Fibroblast of skin of scalp (primary cell): ENCODE measurements around the gene PRKN.

Experiments
- DNase-seq: peaks from one replicate; pipeline ENCODE4 v3.0.0-alpha.2; 2013

Gene PRKN

DNA sequence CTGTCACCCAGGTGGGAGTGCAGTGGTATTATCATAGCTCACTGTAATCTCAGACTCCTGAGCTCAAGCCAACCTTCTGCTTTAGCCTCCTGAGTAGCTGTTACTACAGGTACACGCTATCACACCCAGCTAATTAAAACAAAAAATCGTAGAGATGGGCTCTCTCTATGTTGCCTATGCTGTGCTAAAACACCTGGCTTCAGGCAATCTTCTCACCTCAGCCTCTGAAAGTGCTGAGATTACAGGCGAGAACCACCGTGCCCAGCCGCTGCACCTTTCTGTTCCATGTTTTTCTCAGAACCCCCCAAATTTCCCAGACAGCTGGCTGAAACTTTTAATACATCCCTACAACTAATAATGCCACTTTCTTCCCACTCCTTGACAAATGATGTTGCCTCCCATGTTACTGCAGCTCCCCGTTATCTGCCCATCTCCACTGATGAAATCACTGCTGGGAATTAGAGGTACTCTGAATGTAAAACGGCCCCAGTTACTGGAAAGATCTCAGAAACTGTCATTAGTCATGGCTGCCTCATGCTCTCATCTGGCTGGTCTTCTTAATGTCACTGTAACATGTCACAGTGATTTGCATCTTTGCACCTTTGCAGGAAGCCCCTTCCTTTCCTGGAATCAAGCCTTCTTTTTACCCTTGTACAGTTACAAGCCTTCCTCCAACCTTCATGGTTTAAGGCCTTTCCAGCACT, 697.5 kb downstream of the PRKN start:
- DNase-seq = no peak

DNA sequence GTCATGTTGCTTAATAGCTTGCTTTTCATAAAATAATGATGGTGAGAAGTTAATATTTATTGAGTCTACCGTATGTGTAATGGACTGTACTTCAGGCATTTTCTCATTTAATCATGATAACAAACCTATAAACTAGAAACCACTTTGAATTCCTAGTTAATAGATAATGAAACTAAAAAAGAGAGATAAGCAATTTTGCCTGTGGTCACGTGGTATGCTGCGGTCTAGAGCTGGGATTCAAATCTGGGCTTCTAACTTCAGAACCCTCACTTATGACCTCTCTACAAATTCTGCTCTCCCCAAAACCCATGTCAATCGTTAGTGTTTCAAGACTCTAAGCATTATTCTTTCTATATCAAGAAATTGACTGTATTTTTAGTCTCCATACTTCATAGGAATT, 700.7 kb downstream of the PRKN start:
- no peak for DNase-seq

DNA sequence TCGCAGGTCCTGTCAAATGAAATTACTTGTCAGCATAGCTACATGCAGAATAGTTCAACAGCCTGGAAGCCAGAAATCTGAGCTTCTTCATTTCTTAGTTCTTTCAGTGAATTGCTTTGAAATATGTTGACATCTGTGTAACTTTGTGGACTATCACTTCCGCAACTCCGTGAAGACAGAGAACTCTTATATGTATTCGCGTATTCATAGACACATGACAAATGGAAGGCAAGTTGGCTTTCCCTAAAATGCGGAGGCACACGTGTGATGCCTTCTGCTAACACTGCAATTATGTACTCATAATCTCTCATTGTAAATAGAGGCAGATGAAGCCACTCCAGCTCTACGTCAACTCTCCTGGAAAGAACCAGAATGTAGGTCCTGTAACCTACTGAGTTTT, 701.5 kb downstream of the PRKN start:
- DNase-seq = no peak

DNA sequence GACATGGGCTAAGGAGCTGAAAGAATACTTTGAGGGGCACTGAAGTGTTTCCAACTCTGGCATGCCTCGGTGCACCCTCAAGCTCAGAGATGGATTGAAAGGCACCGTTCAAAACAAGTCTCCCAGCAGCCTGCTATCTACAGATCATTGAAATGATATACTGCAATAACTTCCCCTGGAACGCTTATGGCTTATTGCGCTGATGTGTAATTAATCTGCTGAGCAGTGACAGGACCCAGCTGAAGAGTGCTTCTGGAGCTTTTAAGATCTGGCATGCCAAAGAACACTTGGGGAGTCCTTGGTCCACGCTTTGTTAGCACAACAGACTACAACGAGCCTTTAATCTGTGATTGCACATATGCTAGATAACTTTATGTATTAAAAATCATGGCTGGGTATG, 708.2 kb downstream of the PRKN start:
- no peak for DNase-seq

DNA sequence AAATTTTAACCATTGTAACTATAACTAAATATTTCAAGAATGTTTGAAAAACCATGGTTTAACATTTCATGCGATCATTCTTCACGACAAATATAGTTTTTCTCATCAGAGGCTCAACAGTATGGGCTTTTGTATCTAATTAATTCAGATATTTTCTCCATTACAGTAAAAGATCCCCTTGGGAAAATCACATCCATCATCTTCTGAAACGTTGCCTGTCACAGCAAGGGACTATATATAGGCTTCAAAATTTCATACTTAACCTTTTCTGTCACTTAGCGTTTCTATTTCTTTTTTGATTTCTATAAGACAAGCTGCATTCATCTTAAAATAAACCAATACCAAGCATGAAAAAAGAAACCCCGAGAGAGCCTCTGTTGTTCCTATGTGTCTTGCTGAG, 710.0 kb downstream of the PRKN start:
- DNase-seq = peak; percentile 3

DNA sequence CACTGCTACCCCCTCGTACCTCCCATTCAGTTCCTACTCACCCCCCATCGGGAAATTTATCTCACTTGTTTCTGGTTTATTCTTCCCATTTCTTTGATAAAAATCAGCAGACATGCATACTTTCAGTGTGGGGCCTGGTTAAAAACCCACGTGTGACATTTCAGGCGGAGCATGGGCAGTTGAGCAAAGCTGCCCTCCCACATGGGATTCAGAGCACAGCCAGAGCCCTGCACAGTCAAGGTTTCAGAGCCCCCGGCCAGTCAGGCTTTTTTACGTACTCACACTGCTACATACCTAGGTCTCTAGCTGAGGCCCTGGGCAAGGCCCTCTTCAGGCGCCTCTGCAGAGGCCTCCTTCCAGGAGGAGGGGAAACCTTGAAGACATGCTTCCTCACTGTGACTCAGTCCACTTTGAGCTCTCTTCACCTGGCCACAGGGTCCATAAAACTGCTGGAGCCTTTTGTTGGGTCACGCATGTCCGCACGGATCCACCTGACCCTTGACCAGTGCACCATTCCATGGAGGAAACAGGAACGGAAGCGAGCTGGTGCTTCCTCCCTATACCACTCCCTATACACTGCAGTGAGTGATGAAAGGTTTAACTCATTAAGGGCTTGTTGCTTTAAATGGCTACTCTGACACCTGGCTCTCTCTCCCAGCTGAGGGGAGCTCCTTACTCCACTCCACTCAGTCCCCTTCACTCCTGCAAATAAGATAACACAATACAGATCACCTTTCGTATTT, 713.3 kb downstream of the PRKN start:
- DNase-seq = no peak

DNA sequence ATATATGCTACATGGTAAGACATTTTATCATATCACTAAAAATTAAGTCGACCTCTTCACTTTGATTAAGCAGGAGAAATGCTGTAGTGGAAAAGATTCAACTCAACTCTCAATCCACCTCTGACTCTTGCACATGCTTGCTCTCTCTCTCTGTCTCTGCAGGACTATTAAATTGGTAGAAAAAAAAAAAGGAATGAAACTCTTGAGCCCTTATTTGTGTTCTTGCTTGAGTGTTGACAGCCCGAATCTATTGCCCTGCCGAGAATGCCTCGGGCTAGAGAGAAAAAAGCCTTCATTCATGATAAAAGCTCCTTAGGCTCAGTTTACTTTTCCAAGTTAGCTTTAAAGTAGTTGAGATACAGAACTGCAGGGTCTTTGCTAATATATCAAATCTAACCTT, 722.2 kb downstream of the PRKN start:
- no peak for DNase-seq

DNA sequence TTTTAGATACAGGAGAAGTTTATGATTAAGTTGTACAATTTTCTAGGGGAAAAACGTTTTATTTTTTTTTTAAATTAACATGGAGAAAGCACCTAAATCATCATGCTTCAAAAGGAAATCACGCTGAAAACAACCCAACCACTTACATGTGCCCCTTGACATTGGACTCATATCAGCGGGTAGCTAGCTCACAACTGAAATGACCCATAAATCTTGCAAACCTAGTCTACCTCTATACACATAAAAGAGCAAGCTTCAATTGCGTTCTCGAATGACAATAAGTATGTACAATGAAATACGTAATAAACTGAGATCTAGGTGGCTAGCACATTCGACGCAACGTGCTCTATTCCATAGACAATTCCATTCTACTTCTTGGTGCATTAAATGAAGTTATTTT, 730.8 kb downstream of the PRKN start:
- DNase-seq = no peak

DNA sequence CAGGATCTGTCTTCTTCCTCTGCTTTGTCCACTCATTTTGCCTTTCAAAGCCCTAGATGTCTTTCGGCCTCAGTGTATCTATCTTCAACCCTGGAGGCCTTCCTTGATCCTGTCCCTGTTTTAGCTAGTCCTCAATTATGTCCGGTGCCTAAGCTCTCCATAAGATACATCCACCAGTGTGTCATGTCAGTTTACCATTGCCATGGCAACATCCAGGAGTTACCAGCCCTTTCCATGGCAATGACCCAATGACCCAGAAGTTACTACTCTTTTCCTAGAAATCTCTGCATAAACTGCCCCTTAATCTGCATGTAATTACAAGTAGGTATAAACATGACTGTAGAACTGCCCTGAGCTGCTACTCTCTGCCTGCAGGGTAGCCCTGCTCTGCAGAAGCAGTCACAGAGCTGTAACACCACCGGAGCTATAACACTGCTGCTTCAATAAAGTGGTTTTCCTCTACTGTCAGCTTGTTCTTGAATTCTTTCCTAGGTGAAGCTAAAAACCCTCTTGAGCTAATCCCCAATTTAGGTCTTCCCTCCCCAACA, 741.6 kb downstream of the PRKN start:
- no peak for DNase-seq

DNA sequence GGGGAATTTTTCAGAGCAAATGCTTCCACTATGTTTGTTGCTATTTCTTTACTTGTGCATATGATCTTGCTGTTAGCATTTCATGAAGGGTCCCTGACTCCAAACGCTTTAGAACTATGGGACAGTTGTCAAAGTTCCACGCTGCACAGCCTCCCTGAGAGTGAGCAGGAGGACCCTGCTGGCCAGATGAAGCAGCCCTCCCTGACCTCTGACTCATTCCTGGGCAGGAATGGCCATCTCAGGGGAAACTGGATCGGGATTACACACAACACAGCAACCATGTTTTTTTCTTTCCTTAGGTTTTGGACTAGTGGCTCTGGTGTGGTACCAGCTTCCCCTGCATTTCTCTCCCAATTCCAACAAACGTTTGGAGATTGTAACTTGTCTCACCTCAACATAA, 742.9 kb downstream of the PRKN start:
- no peak for DNase-seq

DNA sequence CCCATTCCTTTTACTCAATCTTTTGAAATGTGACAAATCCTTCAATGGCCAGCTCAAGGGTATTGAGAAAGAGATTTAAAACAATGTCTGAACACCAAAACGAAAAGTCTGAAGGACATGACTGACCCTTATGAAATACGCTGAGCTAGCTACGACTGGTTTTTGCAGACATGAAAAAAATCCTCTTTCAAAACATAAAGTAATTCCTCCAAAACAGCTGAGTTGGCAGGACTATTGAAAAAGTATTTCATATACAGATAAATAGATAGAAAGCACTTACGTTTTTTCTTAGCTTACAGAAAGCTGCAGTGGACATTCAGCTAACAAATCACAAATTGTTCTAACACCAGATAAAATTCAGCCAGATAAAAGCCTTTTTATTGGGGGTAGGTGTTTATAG, 751.0 kb downstream of the PRKN start:
- no peak for DNase-seq

DNA sequence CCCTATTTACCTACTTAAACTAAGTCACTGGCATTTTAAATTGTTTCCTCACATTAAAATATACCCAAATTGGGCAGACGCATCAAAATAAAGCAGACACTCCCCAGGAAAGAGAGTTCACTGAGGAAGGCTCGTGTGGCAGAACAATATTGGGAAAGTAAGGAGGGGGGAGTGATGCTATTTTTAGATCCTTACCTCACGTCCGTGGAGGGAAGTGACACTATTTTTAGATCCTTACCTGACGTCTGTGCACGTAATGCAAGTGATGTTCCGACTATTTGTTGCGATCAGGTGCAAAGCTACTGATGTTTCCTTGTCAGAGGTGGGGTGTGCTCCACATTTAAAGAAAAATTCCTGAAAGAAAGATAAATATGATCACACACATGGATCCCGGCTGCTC, 754.5 kb downstream of the PRKN start:
- DNase-seq = no peak

DNA sequence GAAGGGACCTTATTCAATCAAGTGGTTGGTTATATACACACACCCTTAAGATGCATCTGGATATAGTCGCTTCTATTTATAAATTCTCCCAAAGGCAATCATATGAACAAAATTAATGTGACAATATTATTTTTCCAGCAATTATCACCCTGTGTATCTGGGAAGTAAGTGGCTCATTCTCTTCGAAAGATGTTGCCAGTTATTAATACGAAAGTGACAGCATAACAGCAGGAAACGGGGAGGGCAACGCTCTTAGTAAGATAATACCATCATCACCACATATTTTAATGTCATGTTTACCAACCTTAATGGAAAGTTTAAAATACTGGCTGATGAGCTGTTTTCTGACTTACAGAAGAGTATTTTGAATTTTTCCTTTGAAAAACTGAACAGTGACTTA, 756.5 kb downstream of the PRKN start:
- no peak for DNase-seq

DNA sequence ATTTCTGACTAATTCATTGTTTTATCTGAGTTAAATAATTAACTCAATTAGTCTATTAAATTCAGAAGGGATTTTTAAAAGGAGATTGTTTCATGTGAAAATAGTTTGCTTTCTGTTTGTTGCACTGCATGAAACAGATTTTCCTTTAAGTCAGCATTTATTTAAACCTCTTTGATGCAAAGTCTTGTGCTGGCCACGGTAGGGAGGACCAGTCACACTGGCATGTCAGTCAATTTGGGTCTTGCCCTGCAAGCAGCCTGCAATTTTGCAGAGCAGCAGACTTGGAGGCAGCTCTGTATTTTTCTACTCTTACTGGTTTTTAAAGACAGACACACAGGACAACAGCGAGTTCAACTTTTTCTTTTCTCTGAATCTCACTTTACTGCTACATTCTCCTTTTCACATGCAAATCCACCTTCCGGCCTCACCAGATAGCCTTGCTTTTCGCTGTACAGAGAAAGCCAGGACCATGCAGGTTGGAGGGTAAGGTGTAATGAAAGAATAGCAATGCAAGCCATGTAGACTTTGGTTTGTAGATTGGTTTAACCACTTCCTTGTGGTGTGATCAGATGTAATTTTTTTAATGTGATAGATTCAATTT, 763.8 kb downstream of the PRKN start:
- no peak for DNase-seq

DNA sequence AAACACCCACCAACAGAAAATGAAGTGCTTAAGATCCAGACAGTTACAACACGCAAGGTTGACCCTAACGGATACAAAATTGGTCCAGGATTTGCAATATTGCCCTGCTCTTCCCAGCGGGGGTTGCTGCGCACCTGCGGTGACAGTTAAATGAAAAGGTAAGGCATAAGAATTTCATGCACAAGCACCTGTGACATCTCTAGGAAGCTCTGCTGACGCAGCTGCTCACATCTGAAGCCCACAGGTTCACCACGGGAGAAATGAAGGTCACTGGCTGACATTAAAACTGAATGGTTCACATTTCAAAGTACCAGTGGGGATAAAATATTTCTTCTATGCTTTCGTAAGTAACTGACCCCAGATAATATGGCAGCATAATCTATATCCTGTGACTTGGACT, 764.4 kb downstream of the PRKN start:
- no peak for DNase-seq

DNA sequence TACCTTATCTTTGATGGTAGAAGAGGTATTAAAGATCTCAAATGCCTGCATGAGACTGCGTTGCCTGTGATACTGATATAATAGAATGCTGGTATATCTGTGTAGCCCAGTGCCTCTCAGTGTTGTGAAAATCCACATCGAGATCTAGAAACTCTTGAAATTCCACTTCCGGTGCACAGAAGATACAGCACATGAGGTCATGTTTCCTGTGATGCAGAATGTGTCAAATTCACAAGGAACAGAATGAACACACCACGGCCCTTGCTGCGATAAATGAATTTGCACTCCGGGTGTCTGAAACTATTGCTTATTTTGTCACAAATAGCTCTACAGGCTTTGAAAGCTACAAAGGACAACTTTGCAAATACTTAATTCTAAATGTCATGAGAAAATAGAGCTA, 765.8 kb downstream of the PRKN start:
- no peak for DNase-seq

DNA sequence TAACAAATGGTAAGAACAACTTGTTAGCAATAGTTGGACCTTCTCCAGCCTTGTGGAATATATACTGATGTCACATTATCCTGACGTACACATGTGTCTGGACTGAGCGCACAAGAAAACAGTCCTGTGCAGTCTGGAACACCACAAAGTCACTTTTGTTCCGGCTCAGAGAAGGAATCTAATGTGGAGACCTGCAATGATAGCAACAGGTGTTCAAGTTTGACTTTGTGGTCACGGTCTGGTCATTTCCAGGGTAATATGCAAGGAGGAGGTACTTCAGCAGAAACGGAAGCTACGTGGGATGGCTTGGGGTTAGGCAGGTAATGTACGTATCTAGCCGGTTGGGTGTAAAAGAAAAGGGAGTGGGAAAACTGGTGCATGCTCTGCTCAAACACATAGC, 766.5 kb downstream of the PRKN start:
- no peak for DNase-seq

DNA sequence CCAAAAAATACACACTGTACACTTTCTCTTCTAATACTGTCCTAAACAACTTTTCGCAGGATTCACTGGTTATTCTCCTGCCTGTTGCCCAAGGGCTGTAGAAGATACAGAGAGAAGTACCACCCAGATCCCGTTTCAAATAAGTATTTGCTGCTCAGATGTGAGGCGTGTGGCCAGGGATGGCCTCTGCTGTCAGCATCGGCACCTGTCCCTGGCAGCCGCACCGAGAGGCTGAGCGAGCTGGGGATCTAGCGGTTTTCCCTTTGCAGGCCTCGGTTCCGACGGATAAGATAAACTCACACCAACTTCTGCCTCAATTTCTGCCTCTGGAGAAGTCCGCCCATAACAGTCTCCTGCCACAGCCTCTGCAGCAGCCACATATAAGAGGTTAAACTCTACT, 768.5 kb downstream of the PRKN start:
- DNase-seq = no peak

DNA sequence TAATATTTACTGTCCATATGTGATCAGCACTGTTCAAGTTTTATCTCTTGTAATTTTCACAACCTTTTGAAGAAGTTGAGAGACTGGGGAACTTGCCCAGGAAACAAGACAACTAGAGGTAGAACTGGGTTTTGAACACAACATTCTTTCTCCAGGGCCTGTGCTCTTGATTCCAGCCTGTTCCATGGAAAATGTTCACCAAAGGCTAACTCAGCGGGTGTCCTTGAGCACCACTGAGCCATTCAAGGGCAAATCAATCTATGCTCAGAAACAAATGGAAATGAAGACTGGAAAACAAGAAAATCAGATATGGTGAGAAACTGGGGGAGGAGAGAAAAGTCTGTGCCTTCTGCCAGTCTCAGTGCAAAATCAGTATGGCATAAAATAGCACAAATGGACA, 771.5 kb downstream of the PRKN start:
- DNase-seq = no peak

DNA sequence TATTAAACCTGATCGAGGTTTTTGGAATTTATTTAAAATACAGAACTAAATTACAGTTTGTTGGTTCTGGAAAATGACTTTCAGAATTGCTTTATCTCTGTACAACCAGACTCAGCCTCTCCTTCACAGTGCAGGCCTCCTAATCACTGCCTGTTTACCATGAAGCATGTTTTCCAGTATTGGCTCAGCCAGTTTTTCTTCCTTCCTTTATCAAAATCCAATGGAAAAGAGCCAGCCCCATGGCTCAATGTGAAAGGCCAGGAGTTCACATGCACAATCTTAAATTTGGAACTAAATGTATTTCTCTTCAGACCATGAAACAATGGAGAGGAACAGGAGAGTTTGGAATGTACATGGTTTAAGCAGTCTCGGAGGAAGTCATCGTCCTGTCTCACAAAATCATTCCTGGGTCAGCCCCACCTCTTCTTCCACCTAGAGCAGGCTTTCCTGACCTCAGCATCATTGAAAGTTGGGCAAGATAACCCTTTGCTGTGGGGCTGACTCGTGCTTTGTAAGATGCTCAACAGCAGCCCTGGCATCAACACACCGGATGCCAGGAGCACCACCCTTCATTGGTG, 772.8 kb downstream of the PRKN start:
- no peak for DNase-seq

DNA sequence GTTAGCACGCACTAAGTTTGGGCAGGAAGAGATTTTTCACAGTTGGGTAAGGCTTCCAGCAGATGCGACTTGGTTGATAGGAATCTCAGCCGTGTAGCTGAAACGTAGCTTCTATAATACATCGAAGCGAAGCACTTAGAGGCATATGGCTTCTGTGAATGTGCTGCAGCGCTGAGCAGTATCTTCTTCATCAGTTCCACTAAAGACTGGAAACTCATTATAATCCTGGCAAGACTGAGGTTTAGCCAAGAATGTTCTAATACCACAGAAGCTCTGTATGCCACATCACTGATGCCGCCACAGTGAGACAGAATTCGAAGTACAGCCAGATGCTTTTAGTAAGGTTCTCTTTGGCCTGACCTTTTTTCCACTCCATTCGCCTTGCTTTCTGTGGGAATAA, 773.5 kb downstream of the PRKN start:
- peak; percentile 12 for DNase-seq

DNA sequence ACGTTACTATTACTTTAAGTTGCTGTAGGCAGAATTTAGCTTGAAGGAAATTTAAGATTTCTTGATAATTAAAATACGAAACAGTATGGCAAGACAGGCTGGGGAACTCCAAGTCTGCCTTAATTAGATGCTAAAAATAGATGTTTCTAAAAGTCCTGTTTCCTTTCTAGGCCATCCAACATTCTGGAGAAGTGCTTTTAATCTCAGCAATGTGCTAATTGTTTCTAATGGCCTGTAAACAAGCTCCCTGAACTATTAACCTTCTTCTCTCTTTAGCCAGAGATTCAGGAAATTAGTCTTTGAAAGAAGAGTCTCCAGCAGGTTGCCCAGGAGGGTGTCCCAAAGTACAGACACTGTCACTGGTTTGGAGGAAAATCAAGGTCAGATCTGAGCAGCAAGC, 776.4 kb downstream of the PRKN start:
- no peak for DNase-seq

DNA sequence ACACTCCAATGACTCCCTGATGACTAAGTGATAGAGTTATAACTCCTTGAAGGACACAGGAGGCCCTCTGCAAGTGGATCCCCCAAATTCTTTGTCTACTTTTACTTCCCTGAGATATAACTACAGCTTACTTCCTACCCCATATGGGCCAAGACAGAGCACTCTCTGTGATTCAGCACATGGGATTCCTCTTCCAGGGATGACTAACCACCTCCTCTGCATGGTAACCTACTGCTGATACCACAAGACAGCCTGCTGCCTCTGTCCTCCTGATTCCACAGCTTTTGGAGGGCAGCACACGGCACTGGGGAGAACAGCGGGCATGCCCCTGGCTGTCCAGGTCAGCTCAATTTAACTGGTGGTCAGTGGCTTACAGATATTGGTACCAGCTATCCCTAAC, 778.0 kb downstream of the PRKN start:
- peak; percentile 19 for DNase-seq

DNA sequence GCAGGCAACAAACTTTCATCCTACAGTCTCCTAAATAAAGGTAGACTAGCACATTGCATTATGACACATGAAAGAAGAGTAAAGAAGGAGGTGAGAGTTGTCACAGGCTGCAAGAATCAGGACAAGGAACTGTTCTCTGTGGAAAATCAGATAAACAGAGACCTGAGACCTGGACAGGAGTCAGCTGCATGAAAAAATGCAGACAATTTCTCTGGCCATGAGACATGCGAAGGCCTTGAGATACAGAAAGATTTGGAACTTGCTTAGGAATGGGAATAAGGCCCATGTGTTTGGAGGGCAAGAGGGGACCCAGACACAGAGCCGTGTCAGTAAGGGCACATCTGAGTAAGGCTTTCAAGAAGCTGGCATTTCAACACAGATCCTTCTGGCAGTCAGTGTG, 779.1 kb downstream of the PRKN start:
- no peak for DNase-seq
